Endometrial microvascular endothelial cells (primary cell): ENCODE measurements around the gene TMEM17. TPM values are rescaled to one million over a fixed set of nuclear protein-coding genes. Genes with fewer than 3 reads are reported as not detected.

Experiments used
- in situ Hi-C: cut with HindIII; loops from 2 replicates; pipeline ENCODE4 v1.10.0; 2017; ENCODE audit warnings: low sequenced_read_pairs, low pct_unique_long_range_greater_than_20kb; ENCODE audit errors: inconsistent ontology term
- total RNA-seq: library from RNA; depleted of rRNA; stranded (reverse); fragments of >200 nt; gene quantifications from one replicate; pipeline ENCODE4 v1.2.3, GENCODE V29; 2015; ENCODE audit errors: inconsistent ontology term

Gene TMEM17
- total RNA-seq, 1 donor from 2014 or later: 1.1 TPM

GRCh38 chr2:62478093-62478580, 27.9 kb downstream of the TMEM17 start:
- in situ Hi-C loops: loop anchor here (25.0 kb wide), 1 partner anchor 559 kb away; no protein-coding TSS in a partner anchor

GRCh38 chr2:62477573-62477972, 28.4 kb downstream of the TMEM17 start:
- in situ Hi-C loops: loop anchor here (25.0 kb wide), 1 partner anchor 560 kb away; no protein-coding TSS in a partner anchor

- in situ Hi-C loops: loop anchor here (25.0 kb wide), 1 partner anchor 562 kb away; no protein-coding TSS in a partner anchor
Measured at GRCh38 chr2:62475172-62476011, 30.6 kb downstream of the TMEM17 start.

GRCh38 chr2:62474176-62474575, 31.8 kb downstream of the TMEM17 start:
- in situ Hi-C loops: no loop called here

GRCh38 chr2:62473246-62473827, 32.7 kb downstream of the TMEM17 start:
- in situ Hi-C loops: no loop called here

- in situ Hi-C loops: no loop called here
Measured at GRCh38 chr2:62472312-62472711, 33.7 kb downstream of the TMEM17 start.

- in situ Hi-C loops: no loop called here
Measured at GRCh38 chr2:62471816-62472215, 34.2 kb downstream of the TMEM17 start.

- in situ Hi-C loops: no loop called here
Measured at GRCh38 chr2:62471404-62471803, 34.6 kb downstream of the TMEM17 start.

GRCh38 chr2:62469548-62469947, 36.4 kb downstream of the TMEM17 start:
- in situ Hi-C loops: no loop called here

- in situ Hi-C loops: no loop called here
Measured at GRCh38 chr2:62469114-62469513, 36.9 kb downstream of the TMEM17 start.

GRCh38 chr2:62467475-62468321, 38.3 kb downstream of the TMEM17 start:
- in situ Hi-C loops: no loop called here

GRCh38 chr2:62467100-62467474, 38.9 kb downstream of the TMEM17 start:
- in situ Hi-C loops: no loop called here

GRCh38 chr2:62466503-62466854, 39.5 kb downstream of the TMEM17 start:
- in situ Hi-C loops: no loop called here

- in situ Hi-C loops: no loop called here
Measured at GRCh38 chr2:62465741-62466502, 40.1 kb downstream of the TMEM17 start.

GRCh38 chr2:62465039-62465740, 40.8 kb downstream of the TMEM17 start:
- in situ Hi-C loops: no loop called here

GRCh38 chr2:62464221-62465007, 41.6 kb downstream of the TMEM17 start:
- in situ Hi-C loops: no loop called here

- in situ Hi-C loops: no loop called here
Measured at GRCh38 chr2:62462211-62462610, 43.8 kb downstream of the TMEM17 start.
